ENCODE measurements around the gene SERPINE3.

SERPINE3 gene

GRCh38 chr13:51339354-51339753 is at the start of gene SERPINE3:
TSS of gene SERPINE3 (plus strand) at chr13:51339691. CDS start at chr13:51341092, 1,401 bp downstream.
- no peak for DNase-seq

GRCh38 chr13:51291341-51291740 is 48.1 kb upstream of the SERPINE3 start:
- DNase-seq, result no peak

GRCh38 chr13:51292000-51292565 is 47.4 kb upstream of the SERPINE3 start:
- DNase-seq, result no peak

- no peak for DNase-seq
Observed at GRCh38 chr13:51297556-51297955, 41.9 kb upstream of the SERPINE3 start.

GRCh38 chr13:51298812-51299211 is 40.7 kb upstream of the SERPINE3 start:
- no peak for DNase-seq

GRCh38 chr13:51303063-51303552 is 36.4 kb upstream of the SERPINE3 start:
- DNase-seq, result no peak

- no peak for DNase-seq
Observed at GRCh38 chr13:51303882-51304281, 35.6 kb upstream of the SERPINE3 start.

- no peak for DNase-seq
Observed at GRCh38 chr13:51305271-51305967, 34.1 kb upstream of the SERPINE3 start.

GRCh38 chr13:51308781-51309180 is 30.7 kb upstream of the SERPINE3 start:
- DNase-seq, result no peak

GRCh38 chr13:51311231-51311630 is 28.3 kb upstream of the SERPINE3 start:
- no peak for DNase-seq

GRCh38 chr13:51311957-51312520 is 27.5 kb upstream of the SERPINE3 start:
- no peak for DNase-seq

GRCh38 chr13:51313619-51314018 is 25.9 kb upstream of the SERPINE3 start:
- DNase-seq, result no peak

- DNase-seq, result no peak
Observed at GRCh38 chr13:51317262-51317661, 22.2 kb upstream of the SERPINE3 start.

- DNase-seq, result no peak
Observed at GRCh38 chr13:51318015-51318414, 21.5 kb upstream of the SERPINE3 start.

GRCh38 chr13:51318876-51319275 is 20.6 kb upstream of the SERPINE3 start:
- no peak for DNase-seq

- no peak for DNase-seq
Observed at GRCh38 chr13:51321836-51322235, 17.7 kb upstream of the SERPINE3 start.

- DNase-seq, result no peak
Observed at GRCh38 chr13:51322826-51323225, 16.7 kb upstream of the SERPINE3 start.

- DNase-seq, result no peak
Observed at GRCh38 chr13:51323824-51324511, 15.5 kb upstream of the SERPINE3 start.

- no peak for DNase-seq
Observed at GRCh38 chr13:51324714-51325420, 14.6 kb upstream of the SERPINE3 start.

GRCh38 chr13:51325837-51326236 is 13.7 kb upstream of the SERPINE3 start:
- no peak for DNase-seq

GRCh38 chr13:51326777-51327176 is 12.7 kb upstream of the SERPINE3 start:
- no peak for DNase-seq

- DNase-seq, result no peak
Observed at GRCh38 chr13:51327961-51328360, 11.5 kb upstream of the SERPINE3 start.

- no peak for DNase-seq
Observed at GRCh38 chr13:51328488-51328887, 11.0 kb upstream of the SERPINE3 start.
